Osteoblast (primary cell): ENCODE results near the gene ARMH4. TPM values are rescaled to one million over a fixed set of nuclear protein-coding genes. Genes with fewer than 3 reads are reported as not detected.

Experiments
- DNase-seq: peaks from one replicate; pipeline ENCODE4 v3.0.0; 2011; ENCODE audit warnings: low spot score, mixed read lengths; ENCODE audit not compliant: insufficient read length; ENCODE audit errors: missing footprints
- H2AFZ ChIP-seq: 2 replicates; pipeline ENCODE4 v1.6.0; 2011; ENCODE audit warnings: mild to moderate bottlenecking, low read length
- H3K27ac ChIP-seq: 2 replicates; pipeline ENCODE4 v1.5.1; 2011; ENCODE audit warnings: mild to moderate bottlenecking, low read depth, low read length, moderate library complexity
- H3K27me3 ChIP-seq: 2 replicates; pipeline ENCODE4 v1.6.0; 2012; ENCODE audit warnings: mild to moderate bottlenecking, control low read depth, inconsistent platforms, low read length, moderate library complexity; ENCODE audit not compliant: insufficient read depth
- H3K36me3 ChIP-seq: 2 replicates; pipeline ENCODE4 v1.5.1; 2011; ENCODE audit warnings: mild to moderate bottlenecking, low read length, control low read depth, moderate library complexity; ENCODE audit not compliant: insufficient read depth
- H3K4me1 ChIP-seq: 2 replicates; pipeline ENCODE4 v1.5.1; 2011; ENCODE audit warnings: mild to moderate bottlenecking, low read length, control low read depth, moderate library complexity; ENCODE audit not compliant: insufficient read depth
- H3K4me2 ChIP-seq: 2 replicates; pipeline ENCODE4 v1.6.0; 2011; ENCODE audit warnings: mild to moderate bottlenecking, low read length; ENCODE audit not compliant: insufficient read depth
- H3K4me3 ChIP-seq: fragments of 200-600 bp; sonication (generic); 3 replicates; pipeline ENCODE4 v1.5.1; 2012; ENCODE audit warnings: mild to moderate bottlenecking, low read length, inconsistent platforms; ENCODE audit not compliant: insufficient read depth
- H3K79me2 ChIP-seq: 2 replicates; pipeline ENCODE4 v1.6.0; 2012; ENCODE audit warnings: mild to moderate bottlenecking, low read length, control low read depth, inconsistent platforms; ENCODE audit not compliant: insufficient read depth
- H3K9me3 ChIP-seq: 2 replicates; pipeline ENCODE4 v1.5.1; 2011; ENCODE audit warnings: low read depth, low read length, control low read depth
- H4K20me1 ChIP-seq: 2 replicates; pipeline ENCODE4 v1.6.0; 2012; ENCODE audit warnings: mild to moderate bottlenecking, low read length, control low read depth; ENCODE audit not compliant: insufficient read depth
- total RNA-seq: library from RNA; depleted of rRNA; stranded (reverse); fragments of >200 nt; gene quantifications from 2 replicates; pipeline ENCODE4 v1.2.3, GENCODE V29; 2012
- TF ChIP-seq, protein P1 (sequence below): IDR thresholded peaks from 2 replicates; pipeline ENCODE4 v1.5.1; 2011; ENCODE audit warnings: mild to moderate bottlenecking, low read depth, low read length, moderate library complexity; ENCODE audit errors: extremely low read depth

The ARMH4 gene
- total RNA-seq, 1 donor, result 10.9 TPM

DNA sequence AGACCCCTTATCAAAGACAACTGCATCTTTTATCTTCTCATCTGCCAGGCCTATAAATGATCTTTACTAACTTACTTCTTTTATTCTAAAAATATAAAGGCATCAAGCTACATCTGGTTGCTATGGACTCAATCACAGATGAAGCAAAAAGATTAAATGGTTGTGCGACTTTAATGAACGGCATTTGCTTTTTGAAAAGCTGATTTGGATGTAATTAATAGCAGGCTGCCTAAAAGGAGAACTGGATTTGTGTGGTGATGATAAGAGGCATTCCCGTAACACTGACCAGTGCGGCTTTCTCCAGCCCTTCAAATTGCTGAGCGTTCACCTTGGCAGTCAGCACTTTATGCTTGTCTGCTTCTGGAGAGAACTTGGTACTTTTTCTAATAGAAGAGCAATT is 103.8 kb downstream of the ARMH4 start:
- Histone ChIP-seq H3K4me2 (no peak overlapping the region), H3K4me3 (no peak overlapping the region), H3K9me3 (no peaks in the 10 kb centered on the region), H3K27ac (no peak overlapping the region), H3K79me2 (no peaks in the 10 kb centered on the region), H3K36me3 (no peaks in the 10 kb centered on the region), H3K27me3 (no peaks in the 10 kb centered on the region), H4K20me1 (no peaks in the 10 kb centered on the region), H2AFZ (no peak overlapping the region), H3K4me1 (no peaks in the 10 kb centered on the region)
- DNase-seq, result no peak
- TF ChIP-seq, protein P1, sequence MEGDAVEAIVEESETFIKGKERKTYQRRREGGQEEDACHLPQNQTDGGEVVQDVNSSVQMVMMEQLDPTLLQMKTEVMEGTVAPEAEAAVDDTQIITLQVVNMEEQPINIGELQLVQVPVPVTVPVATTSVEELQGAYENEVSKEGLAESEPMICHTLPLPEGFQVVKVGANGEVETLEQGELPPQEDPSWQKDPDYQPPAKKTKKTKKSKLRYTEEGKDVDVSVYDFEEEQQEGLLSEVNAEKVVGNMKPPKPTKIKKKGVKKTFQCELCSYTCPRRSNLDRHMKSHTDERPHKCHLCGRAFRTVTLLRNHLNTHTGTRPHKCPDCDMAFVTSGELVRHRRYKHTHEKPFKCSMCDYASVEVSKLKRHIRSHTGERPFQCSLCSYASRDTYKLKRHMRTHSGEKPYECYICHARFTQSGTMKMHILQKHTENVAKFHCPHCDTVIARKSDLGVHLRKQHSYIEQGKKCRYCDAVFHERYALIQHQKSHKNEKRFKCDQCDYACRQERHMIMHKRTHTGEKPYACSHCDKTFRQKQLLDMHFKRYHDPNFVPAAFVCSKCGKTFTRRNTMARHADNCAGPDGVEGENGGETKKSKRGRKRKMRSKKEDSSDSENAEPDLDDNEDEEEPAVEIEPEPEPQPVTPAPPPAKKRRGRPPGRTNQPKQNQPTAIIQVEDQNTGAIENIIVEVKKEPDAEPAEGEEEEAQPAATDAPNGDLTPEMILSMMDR, result no peak

DNA sequence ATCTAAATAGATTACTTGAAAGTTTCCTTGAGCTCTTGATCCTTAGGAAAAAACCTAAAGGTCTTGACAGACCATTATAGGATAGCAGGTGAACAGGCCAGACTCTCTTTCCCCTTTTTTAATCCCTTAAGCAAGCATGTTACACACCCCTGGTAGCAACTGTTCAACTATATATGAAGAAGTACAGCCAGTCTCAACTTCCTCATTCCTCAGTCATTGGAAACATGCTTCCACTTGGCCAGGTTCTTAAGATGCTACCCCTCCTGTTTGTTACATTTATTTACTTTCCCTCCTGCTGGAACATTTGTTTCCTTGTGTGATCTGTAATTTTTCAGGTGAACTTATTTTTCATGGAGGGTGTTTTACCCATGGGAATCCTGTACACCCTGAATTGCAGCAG is 124.1 kb downstream of the ARMH4 start:
- H3K4me1 ChIP-seq, result no peaks in the 10 kb centered on the region
- H3K27ac ChIP-seq, result no peak overlapping the region
- no peak overlapping the region for H2AFZ ChIP-seq
- H3K4me3 ChIP-seq, result no peak overlapping the region
- DNase-seq, result no peak
- H3K4me2 ChIP-seq, result no peak overlapping the region
- no peaks in the 10 kb centered on the region for H4K20me1 ChIP-seq
- no peaks in the 10 kb centered on the region for H3K79me2 ChIP-seq
- H3K36me3 ChIP-seq, result no peaks in the 10 kb centered on the region
- no peaks in the 10 kb centered on the region for H3K27me3 ChIP-seq
- TF ChIP-seq, protein P1, result no peak
- H3K9me3 ChIP-seq, result no peaks in the 10 kb centered on the region

DNA sequence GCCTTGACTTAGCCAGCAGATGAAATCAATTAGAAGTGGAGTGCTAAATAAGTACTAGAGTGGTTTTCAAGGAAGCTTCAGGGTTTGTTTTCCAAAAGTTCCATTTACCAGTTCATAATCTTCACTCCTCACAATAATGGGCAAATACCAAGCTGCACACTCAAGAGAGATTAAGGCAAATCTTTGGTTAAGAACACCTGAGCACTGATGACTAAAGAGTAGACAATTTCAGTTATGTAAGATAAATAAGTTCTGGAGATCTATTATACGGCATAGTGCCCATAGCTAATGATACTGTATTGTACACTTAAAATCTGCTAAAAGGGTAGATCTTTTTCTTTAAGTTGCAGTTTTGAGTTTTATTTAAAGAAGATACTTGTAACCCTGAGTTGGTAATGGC is 125.0 kb downstream of the ARMH4 start:
- Histone ChIP-seq H3K79me2 (no peaks in the 10 kb centered on the region), H3K4me2 (no peak overlapping the region), H3K9me3 (no peaks in the 10 kb centered on the region), H3K4me3 (no peak overlapping the region), H3K4me1 (no peaks in the 10 kb centered on the region), H4K20me1 (no peaks in the 10 kb centered on the region), H3K27ac (no peak overlapping the region), H3K27me3 (no peaks in the 10 kb centered on the region), H2AFZ (no peak overlapping the region), H3K36me3 (no peaks in the 10 kb centered on the region)
- TF ChIP-seq, protein P1, result no peak
- no peak for DNase-seq

DNA sequence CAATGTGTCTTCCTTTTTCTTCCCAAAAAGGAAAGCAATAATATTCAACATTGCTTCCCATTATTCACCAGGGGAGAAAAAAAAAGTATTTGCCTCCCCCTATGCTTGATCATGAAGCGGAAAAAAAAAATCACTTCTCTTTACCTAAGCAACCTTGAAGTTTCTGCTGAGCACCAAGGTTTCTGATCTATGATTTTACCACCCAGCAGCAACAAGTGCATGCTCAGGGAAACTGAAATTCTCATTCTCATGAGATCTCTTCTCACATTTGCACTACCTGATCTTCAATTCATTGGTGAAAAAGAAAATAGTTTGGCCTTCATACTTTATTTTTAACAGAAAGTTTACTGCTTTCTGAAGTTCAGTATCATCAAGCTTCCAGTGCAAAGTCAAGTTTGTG is 125.8 kb downstream of the ARMH4 start:
- Histone ChIP-seq H3K36me3 (no peaks in the 10 kb centered on the region), H3K9me3 (no peaks in the 10 kb centered on the region), H3K27me3 (no peaks in the 10 kb centered on the region), H3K79me2 (no peaks in the 10 kb centered on the region), H3K4me3 (no peak overlapping the region), H3K4me1 (no peaks in the 10 kb centered on the region), H4K20me1 (no peaks in the 10 kb centered on the region), H2AFZ (no peak overlapping the region), H3K27ac (no peak overlapping the region), H3K4me2 (no peak overlapping the region)
- TF ChIP-seq, protein P1, result no peak
- DNase-seq, result no peak
